KMS-11 (cell line): ENCODE results near the gene RPIA.

Source experiments
- H2AFZ ChIP-seq: fragments of 200-600 bp; sonication (generic); 2 replicates; pipeline ENCODE4 v1.6.1; 2016; ENCODE audit warnings: antibody characterized with exemption, mixed run types, low read depth
- H3K27ac ChIP-seq: fragments of 200-600 bp; sonication (generic); 2 replicates; pipeline ENCODE4 v1.6.1; 2016; ENCODE audit warnings: mild to moderate bottlenecking, mixed run types
- H3K27me3 ChIP-seq: fragments of 200-600 bp; sonication (generic); 2 replicates; pipeline ENCODE4 v1.6.1; 2017; ENCODE audit warnings: mild to moderate bottlenecking, low read depth, mixed run types, moderate library complexity; ENCODE audit not compliant: insufficient read depth
- H3K36me3 ChIP-seq: fragments of 200-600 bp; sonication (generic); 2 replicates; pipeline ENCODE4 v1.6.1; 2017; ENCODE audit warnings: mild to moderate bottlenecking, mixed run types; ENCODE audit not compliant: insufficient read depth
- H3K4me1 ChIP-seq: fragments of 200-600 bp; sonication (generic); 2 replicates; pipeline ENCODE4 v1.6.1; 2016; ENCODE audit warnings: mild to moderate bottlenecking, low read depth, mixed run types; ENCODE audit not compliant: poor library complexity, severe bottlenecking
- H3K4me2 ChIP-seq: fragments of 200-600 bp; sonication (generic); 2 replicates; pipeline ENCODE4 v1.7.0; 2016; ENCODE audit warnings: mild to moderate bottlenecking, mixed run types
- H3K4me3 ChIP-seq: fragments of 200-600 bp; sonication (generic); IDR thresholded peaks from 2 replicates; pipeline ENCODE4 v1.6.1; 2017; ENCODE audit warnings: low read depth, low read length, mixed read lengths; ENCODE audit not compliant: insufficient read depth
- H3K79me2 ChIP-seq: fragments of 200-600 bp; sonication (generic); 2 replicates; pipeline ENCODE4 v1.6.1; 2016; ENCODE audit warnings: low read depth, mixed run types; ENCODE audit not compliant: insufficient read depth
- H3K9ac ChIP-seq: fragments of 200-600 bp; sonication (generic); 2 replicates; pipeline ENCODE4 v1.6.1; 2016; ENCODE audit warnings: mild to moderate bottlenecking, mixed run types
- H4K20me1 ChIP-seq: fragments of 200-600 bp; sonication (generic); 2 replicates; pipeline ENCODE4 v1.6.1; 2016; ENCODE audit warnings: mild to moderate bottlenecking, mixed run types; ENCODE audit not compliant: insufficient read depth
- CTCF ChIP-seq: fragments of 200-600 bp; sonication (generic); conservative IDR thresholded peaks from 2 replicates; pipeline ENCODE4 v1.6.1; 2017; ENCODE audit warnings: low read depth, mild to moderate bottlenecking, antibody characterized with exemption, low read length, moderate library complexity, mixed read lengths

RPIA gene

GRCh38 chr2:88698498-88699233, 7.2 kb downstream of the RPIA start:
- H3K27me3 ChIP-seq: no peaks in the 10 kb centered on the region
- no peak overlapping the region for H3K4me3 ChIP-seq
- H3K9ac ChIP-seq: no peak overlapping the region
- H3K4me2 ChIP-seq: no peak overlapping the region
- peaks cover 47% of the 10 kb centered on the region for H3K79me2 ChIP-seq
- H3K4me1 ChIP-seq: peaks cover 3% of the 10 kb centered on the region
- peaks cover 3% of the 10 kb centered on the region; the same call in 1 of the 2 replicates for H3K36me3 ChIP-seq
- no peak for TF ChIP-seq CTCF
- no peaks in the 10 kb centered on the region for H4K20me1 ChIP-seq
- H2AFZ ChIP-seq: no peak overlapping the region
- H3K27ac ChIP-seq: no peak overlapping the region

DNA sequence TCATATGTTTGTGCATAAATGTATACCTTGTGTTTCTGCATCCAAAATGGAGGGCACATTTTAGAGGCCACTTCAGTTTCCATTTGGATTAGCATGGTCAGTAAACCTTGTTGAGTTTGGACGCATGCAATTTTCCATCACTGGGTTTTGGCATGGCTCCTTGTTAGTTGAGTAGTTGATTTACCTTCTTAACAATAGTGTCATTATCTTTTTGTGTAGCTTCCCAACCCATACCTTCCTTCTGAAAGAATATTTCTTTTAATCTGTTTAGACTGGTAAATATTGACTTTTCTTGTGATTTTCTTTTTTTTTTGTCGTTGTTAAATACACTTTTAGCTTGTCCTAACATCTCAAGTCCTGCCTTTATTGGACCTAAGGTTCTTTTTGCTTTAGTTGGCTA, 15.5 kb downstream of the RPIA start:
- Histone ChIP-seq H2AFZ (no peak overlapping the region), H3K4me3 (no peak overlapping the region), H3K4me1 (no peaks in the 10 kb centered on the region), H3K4me2 (no peak overlapping the region), H3K79me2 (no peaks in the 10 kb centered on the region), H3K27me3 (no peaks in the 10 kb centered on the region), H4K20me1 (no peaks in the 10 kb centered on the region), H3K27ac (no peak overlapping the region), H3K9ac (no peak overlapping the region), H3K36me3 (no peaks in the 10 kb centered on the region; the same call in 1 of the 2 replicates)
- no peak for TF ChIP-seq CTCF

GRCh38 chr2:88709181-88709631, 17.7 kb downstream of the RPIA start:
- Histone ChIP-seq H3K27me3 (no peaks in the 10 kb centered on the region), H3K4me3 (no peak overlapping the region), H4K20me1 (no peaks in the 10 kb centered on the region), H3K9ac (no peak overlapping the region), H3K36me3 (no peaks in the 10 kb centered on the region), H3K79me2 (no peaks in the 10 kb centered on the region), H3K4me1 (no peaks in the 10 kb centered on the region), H3K4me2 (no peak overlapping the region), H2AFZ (no peak overlapping the region), H3K27ac (no peak overlapping the region)
- TF ChIP-seq CTCF: no peak

- no peaks in the 10 kb centered on the region; the same call in 1 of the 2 replicates for H3K79me2 ChIP-seq
- H3K4me1 ChIP-seq: no peaks in the 10 kb centered on the region
- no peaks in the 10 kb centered on the region for H3K36me3 ChIP-seq
- H3K4me2 ChIP-seq: no peak overlapping the region
- H3K27ac ChIP-seq: no peak overlapping the region
- no peak overlapping the region for H3K4me3 ChIP-seq
- H3K27me3 ChIP-seq: no peaks in the 10 kb centered on the region
- H2AFZ ChIP-seq: no peak overlapping the region
- TF ChIP-seq CTCF: no peak
- no peaks in the 10 kb centered on the region for H4K20me1 ChIP-seq
- H3K9ac ChIP-seq: no peak overlapping the region
Measured at GRCh38 chr2:88711289-88711688, 19.8 kb downstream of the RPIA start.
